ENCODE results near the gene HSD11B1. TPM values are rescaled to one million over a fixed set of nuclear protein-coding genes. Genes with fewer than 3 reads are reported as not detected.
A peak's percentile ranks its signal among the peaks of the same experiment; 100 is the strongest.
"Not testable (repeated sequence)": the region's sequence is repeated elsewhere in the genome, so short reads cannot be mapped to it uniquely, and the experiment has no call there.

Gene HSD11B1
- total and polyA plus RNA-seq, 7 donors: 1.0 to 3.0 (median 1.4) TPM

GRCh38 chr1:209692745-209693504, 11.7 kb upstream of the HSD11B1 start:
- intact Hi-C loops (cut with DNase I): loop anchor here (1.0 to 5.0 kb wide), 4 partner anchors 66 to 117 kb away; no protein-coding TSS in a partner anchor
- Histone ChIP-seq H3K27ac (no peak overlapping the region), H3K9me3 (no peaks in the 10 kb centered on the region), H3K4me1 (no peaks in the 10 kb centered on the region), H3K27me3 (ENCODE audit: insufficient read depth in 3 of 3, low read length in 2 of 3) (no peaks in the 10 kb centered on the region), H3K36me3 (ENCODE audit: insufficient read depth in 1 of 2, low read depth in 1 of 2) (no peaks in the 10 kb centered on the region), H3K4me3 (no peak overlapping the region)
- ATAC-seq (peak; percentile 76 to 92 (median 82)), DNase-seq (peak; percentile 77 to 81)
- peak; percentile 85 for TF ChIP-seq CTCF (IDR thresholded peaks at IDR 0.05)
- 1 to 4% (median 2%) methylated on average over 3 of the region's 3 CpGs for WGBS, 3 donors

GRCh38 chr1:209696673-209697072, 8.0 kb upstream of the HSD11B1 start:
- no peaks in the 10 kb centered on the region for H3K9me3 ChIP-seq
- no peak overlapping the region for H3K27ac ChIP-seq
- DNase-seq (no peak), ATAC-seq (no peak)
- H3K36me3 ChIP-seq (ENCODE audit: insufficient read depth in 1 of 2, low read depth in 1 of 2): no peaks in the 10 kb centered on the region
- intact Hi-C loops (cut with DNase I): loop anchor here in 1 of 2 donors (2.0 kb wide), 1 partner anchor 96 kb away; no protein-coding TSS in a partner anchor
- no peaks in the 10 kb centered on the region for H3K4me1 ChIP-seq
- no peaks in the 10 kb centered on the region for H3K27me3 ChIP-seq (ENCODE audit: insufficient read depth in 3 of 3, low read length in 2 of 3)
- H3K4me3 ChIP-seq: no peak overlapping the region
- TF ChIP-seq CTCF (IDR thresholded peaks at IDR 0.05): no peak

GRCh38 chr1:209697126-209697525, 7.5 kb upstream of the HSD11B1 start:
- ATAC-seq (no peak), DNase-seq (no peak)
- no peaks in the 10 kb centered on the region for H3K27me3 ChIP-seq (ENCODE audit: insufficient read depth in 3 of 3, low read length in 2 of 3)
- no peak overlapping the region for H3K4me3 ChIP-seq
- no peak for TF ChIP-seq CTCF (IDR thresholded peaks at IDR 0.05)
- H3K9me3 ChIP-seq: no peaks in the 10 kb centered on the region
- no peaks in the 10 kb centered on the region for H3K4me1 ChIP-seq
- no peaks in the 10 kb centered on the region for H3K36me3 ChIP-seq (ENCODE audit: insufficient read depth in 1 of 2, low read depth in 1 of 2)
- intact Hi-C loops (cut with DNase I): loop anchor here in 1 of 2 donors (2.0 kb wide), 1 partner anchor 96 kb away; no protein-coding TSS in a partner anchor
- 82 to 85% (median 83%) methylated on average over 3 of the region's 3 CpGs for WGBS, 3 donors
- no peak overlapping the region for H3K27ac ChIP-seq

GRCh38 chr1:209700686-209701085, 4.0 kb upstream of the HSD11B1 start:
- H3K4me1 ChIP-seq; H3K4me3 ChIP-seq; H3K9me3 ChIP-seq; H3K27ac ChIP-seq; intact Hi-C loops (cut with DNase I); H3K36me3 ChIP-seq (ENCODE audit: insufficient read depth in 1 of 2, low read depth in 1 of 2); ATAC-seq; H3K27me3 ChIP-seq (ENCODE audit: insufficient read depth in 3 of 3, low read length in 2 of 3); DNase-seq: not testable (repeated sequence)

- intact Hi-C loops (cut with DNase I): no loop called here
- DNase-seq (no peak), ATAC-seq (no peak)
- Histone ChIP-seq H3K27me3 (ENCODE audit: insufficient read depth in 3 of 3, low read length in 2 of 3) (no peaks in the 10 kb centered on the region), H3K36me3 (ENCODE audit: insufficient read depth in 1 of 2, low read depth in 1 of 2) (no peaks in the 10 kb centered on the region), H3K27ac (no peak overlapping the region), H3K9me3 (no peaks in the 10 kb centered on the region), H3K4me3 (no peak overlapping the region), H3K4me1 (no peaks in the 10 kb centered on the region)
- no peak for TF ChIP-seq CTCF (IDR thresholded peaks at IDR 0.05)
- WGBS, 3 donors: 72 to 78% (median 76%) methylated on average over 1 of the region's 1 CpG
Measured at GRCh38 chr1:209702832-209703231, 1.8 kb upstream of the HSD11B1 start.
